Stimulated activated CD4-positive, alpha-beta T cell treated with anti-CD3 and anti-CD28 coated beads, Interleukin-15, amount 100 ng/mL, for 24 hours (primary cell): Measurements from ENCODE around the gene RNASE7.
A peak's percentile ranks its signal among the peaks of the same experiment; 100 is the strongest.

Experiments
- DNase-seq: peaks from one replicate; pipeline ENCODE4 v3.0.0-alpha.2; 2020

RNASE7 gene

DNA sequence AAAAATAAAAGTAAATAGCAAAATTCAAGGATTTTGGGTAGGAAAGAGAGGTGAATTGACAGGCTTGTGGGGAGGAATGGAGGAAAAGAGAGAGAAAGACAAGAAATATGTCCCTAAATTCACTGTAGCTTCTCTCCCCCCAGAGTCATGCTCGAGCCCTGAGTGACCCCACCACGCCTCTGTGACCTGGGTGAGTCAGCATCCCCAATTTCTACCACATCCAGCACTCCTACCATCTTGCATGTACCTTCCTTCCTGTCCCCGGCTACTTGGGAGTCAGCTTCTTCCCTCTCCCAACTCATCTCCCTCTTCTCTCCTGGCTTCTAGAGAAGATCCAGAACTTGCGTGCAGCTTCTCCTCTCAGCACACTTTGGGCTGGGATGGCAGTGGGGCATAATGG is 46.5 kb downstream of the RNASE7 start:
- no peak for DNase-seq

DNA sequence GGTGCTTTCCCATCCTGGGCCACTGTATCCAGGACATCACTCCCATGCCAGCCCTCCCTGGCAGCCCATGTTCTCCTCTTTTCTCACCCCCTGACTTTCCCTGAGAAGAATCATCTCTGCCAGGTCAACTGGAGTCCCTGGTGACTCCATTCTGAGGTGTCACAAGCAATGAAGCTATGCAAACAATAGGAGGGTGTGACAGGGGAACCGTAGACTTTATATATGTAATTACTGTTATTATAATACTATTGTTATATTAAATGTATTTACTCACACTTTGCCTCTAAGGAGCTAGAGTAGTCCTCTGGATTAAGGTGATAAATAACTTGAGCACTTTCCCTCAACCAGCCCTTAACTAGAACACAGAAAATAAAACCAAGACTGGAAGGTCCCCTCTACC is 47.1 kb downstream of the RNASE7 start:
- no peak for DNase-seq

DNA sequence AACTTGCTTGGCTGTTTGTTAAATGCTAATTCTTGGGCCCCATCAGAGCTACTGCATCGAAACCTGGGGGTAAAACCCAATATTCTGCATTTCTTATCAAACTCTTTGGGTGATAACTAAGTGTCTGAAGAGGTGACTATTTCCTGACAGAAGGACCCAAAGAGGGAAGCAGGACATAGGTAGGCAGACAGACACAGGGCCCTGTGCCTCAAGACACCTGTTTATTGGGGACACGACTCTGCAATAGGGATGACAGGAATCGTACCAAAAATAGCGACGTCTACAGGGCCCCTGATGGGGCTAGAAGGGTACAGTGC is 47.7 kb downstream of the RNASE7 start:
- DNase-seq, result no peak

DNA sequence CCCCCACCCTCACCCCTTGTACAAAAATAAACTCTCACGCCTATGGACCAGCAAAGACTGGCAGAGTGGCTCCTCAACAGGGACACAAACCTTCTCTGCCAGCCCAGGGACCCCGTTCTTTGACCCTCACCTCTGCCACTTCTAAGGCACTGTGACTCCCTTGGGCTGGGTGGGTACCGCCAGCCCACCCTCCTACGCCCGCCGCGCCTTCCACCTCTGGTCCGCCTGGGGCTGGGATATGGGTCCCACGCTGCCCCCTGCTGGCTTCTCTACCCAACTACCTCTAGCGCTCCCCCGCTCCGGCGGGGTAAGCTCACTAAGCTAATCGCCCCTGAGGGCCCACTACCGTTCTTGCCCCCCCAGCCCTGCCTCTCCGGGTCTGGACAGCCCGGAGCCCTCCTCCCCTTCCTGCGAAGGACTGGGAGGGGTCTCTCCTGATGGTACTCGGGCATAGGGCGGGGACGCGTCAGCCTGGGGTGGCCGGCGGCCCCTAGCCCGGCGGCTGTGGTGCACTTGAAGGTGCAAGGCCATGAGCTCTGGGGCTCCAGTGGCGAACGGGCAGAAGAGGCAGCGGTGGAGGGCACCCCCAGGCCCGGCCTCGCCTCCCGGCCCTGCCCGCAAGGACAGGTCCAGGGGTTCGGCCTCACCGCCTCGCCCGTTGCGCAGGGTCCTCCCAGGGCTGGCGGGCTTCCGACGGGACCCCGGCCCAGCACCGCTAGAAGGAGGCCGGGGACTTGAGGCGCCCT is 48.2 kb downstream of the RNASE7 start:
- DNase-seq, result peak; percentile 55

DNA sequence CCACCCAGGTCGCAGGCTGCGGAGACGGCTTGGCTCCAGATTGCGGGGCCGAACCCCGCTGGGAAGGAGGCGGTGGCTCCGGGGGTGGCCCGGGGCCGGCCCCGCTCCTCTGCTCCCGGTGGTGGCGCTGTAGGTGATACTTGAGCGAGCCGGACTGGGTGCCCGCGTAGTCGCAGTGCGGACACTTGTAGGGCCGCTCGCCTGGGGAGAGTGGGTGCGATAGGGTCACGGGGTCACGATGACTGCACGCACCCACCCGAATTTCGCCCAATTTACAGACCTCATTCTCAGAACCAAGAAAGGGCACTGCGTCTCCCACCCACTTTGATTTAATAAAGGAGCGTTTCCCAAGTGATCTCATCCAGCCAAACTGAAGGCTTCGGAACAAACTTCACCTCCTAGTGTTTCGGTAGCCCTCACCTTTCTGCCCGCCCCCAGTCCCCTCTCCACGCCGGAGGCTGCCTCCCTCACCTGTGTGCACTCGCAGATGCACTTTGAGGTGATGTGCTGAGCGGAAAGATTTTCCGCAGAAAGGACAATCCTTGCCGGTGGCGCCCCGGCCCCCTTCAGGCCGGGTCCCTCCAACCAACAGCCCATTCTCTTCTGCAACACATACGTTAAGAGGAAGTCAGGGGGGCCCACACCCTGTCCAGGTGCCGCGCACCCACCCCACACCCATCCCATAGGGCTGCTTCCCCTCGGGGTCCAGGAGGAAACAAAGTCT is 48.9 kb downstream of the RNASE7 start:
- DNase-seq, result no peak

DNA sequence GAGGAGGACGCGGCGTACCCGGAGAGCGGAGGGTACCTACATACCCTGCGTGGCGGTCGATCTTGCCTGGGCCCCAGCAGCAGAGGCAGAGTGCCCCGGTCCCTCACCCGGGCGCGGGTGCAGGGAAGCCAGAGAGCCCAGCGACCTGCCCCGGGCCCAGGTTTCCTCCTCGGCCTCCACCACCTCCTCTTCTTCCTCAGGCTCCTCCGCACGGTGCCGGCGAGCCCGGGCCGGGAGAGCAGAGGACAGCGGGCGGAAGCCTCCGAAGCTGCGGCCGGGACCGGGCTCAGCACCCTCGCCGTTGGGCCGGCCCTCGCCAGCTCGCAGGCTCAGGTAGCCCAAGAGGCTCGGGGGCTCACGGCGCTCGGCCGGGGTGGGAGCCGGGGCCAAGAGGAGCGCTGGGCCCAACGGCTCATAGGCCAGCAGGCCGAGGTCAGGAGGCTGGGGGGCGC is 49.7 kb downstream of the RNASE7 start:
- DNase-seq, result no peak

DNA sequence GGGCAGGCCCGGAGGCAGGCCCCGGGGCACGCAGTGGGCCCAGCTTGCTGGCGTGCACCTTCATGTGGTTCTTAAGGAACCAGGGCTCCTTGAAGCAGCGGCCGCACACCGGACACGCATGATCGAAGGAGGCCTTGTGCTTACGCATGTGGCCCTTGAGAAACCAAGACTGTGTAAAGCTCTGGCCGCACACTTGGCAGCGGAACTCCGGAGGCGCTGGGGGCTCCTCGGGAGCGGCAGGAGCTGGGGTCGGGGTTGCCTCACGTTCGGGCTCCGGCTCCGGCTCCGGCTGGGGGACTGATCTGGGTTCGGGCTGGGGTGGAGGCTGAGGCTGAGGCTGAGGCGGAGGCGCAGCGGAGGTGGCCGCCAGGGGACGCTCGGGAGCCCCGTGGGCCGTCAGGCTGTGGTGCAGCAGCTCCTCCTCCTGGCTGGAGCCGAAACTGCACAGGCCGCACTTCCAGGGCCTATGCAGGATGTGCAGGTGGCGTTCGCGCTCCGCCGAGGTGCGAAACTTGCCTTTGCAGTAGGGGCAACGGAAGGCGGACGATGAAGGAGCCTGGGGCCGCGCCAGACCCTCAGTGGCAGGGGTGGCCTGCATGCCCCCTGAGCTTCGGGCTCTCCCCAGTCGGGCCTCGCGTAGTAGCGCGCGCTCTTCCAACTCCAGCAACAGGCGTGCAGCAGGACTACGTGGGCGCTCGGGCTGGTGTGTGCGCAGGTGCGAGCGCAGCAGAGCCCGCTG is 50.3 kb downstream of the RNASE7 start:
- DNase-seq, result peak; percentile 93

DNA sequence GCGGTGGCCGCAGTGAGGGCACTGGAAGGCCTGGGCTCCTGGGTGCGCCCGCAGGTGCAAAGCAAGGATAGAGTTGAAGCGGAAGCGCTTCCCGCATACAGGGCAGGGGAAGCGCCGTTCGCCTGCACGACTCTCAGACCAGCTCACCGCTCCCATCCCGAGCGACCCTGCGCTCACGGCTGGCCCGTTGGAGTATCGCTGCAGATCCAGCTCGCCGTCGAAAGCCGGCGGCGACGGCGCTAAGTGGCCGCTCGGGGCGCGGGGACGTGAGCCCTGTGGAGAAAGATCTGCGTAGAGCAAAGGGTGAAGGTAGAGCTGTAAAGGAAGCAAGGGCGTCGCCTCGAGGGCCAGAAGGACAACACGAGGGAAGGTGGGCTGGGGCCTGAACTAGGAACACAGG is 50.9 kb downstream of the RNASE7 start:
- DNase-seq, result no peak
